ENCODE data around the gene SRRM2. TPM values are rescaled to one million over a fixed set of nuclear protein-coding genes. Genes with fewer than 3 reads are reported as not detected.

SRRM2 gene
- total and polyA plus RNA-seq, 9 of the 15 experiments (the other 6 are each of a cell fraction or from before 2014, with no cell fraction given) = 26.7 to 563 (median 81.1) TPM

- peak; percentile 32 for TF ChIP-seq ZNF146 (CRISPR knock-in tag; IDR thresholded peaks at IDR 0.05; ENCODE audit: unreplicated experiment)
- no peak for TF ChIP-seq ELK3 (CRISPR knock-in tag; IDR thresholded peaks at IDR 0.05)
- peak; percentile 60 for TF ChIP-seq HNRNPLL (IDR thresholded peaks at IDR 0.05; ENCODE audit: low read depth, low read length, poor library complexity, severe bottlenecking)
Observed at GRCh38 chr16:2715519-2715918, 36.9 kb upstream of the SRRM2 start (continued).

- POLR2A ChIA-PET = interaction anchor here (1.1 to 1.4 kb wide), 2 partner anchors 24 to 62 kb away, joined by 3 to 7 read pairs; no protein-coding TSS in a partner anchor
- WGBS (ENCODE audit: insufficient coverage, low coverage, missing lambda C conversion rate) = 22% methylated on average over 14 of the region's 17 CpGs
- Histone ChIP-seq H3K9me3 (replicated peaks; ENCODE audit: control insufficient read depth, insufficient read depth, low read depth, low read length) (no peaks in the 10 kb centered on the region), H3K4me3 (no peak overlapping the region; the same call in 1 of the 2 replicates), H3K4me1 (replicated peaks in 1 of 2; ENCODE audit: control insufficient read depth in 2 of 2, insufficient read depth in 2 of 2, low read length in 2 of 2) (peaks cover 0 to 75% of the 10 kb centered on the region in 2 experiments; a peak in 2 of 5 replicates), H3K79me2 (ENCODE audit: control insufficient read depth, insufficient read depth, low read length) (no peaks in the 10 kb centered on the region), H3K9me1 (ENCODE audit: control insufficient read depth, insufficient read depth, low read length) (no peaks in the 10 kb centered on the region), H3K36me3 (ENCODE audit: control insufficient read depth, insufficient read depth, low read length) (no peaks in the 10 kb centered on the region), H3K4me2 (ENCODE audit: insufficient read depth, low read length) (no peak overlapping the region), H2AFZ (ENCODE audit: low read depth, low read length) (no peak overlapping the region), H3K27me3 (ENCODE audit: control insufficient read depth in 2 of 2, insufficient read depth in 2 of 2, low read length in 2 of 2) (peaks cover 19 to 35% of the 10 kb centered on the region in 2 experiments; a peak in 4 of 5 replicates), H3K27ac (ENCODE audit: extremely low read depth, low read depth, low read length) (no peak overlapping the region), H3K9ac (ENCODE audit: insufficient read depth in 1 of 2, low read depth in 2 of 2, low read length in 2 of 2) (0 out of 4 replicates have a peak overlapping the region, but pooled peaks of 1 of the 2 experiments have one; percentile 43), H4K20me1 (replicated peaks; ENCODE audit: control insufficient read depth, insufficient read depth, low read length) (peaks cover 4% of the 10 kb centered on the region; the same call in 1 of the 2 replicates)
- intact Hi-C loops (cut with micrococcal nuclease) (no loop called here), in situ Hi-C loops (cut with MboI) (no loop called here)
- FAIRE-seq (no peak), DNase-seq (ENCODE audit: extremely low read depth in 1 of 4, low spot score in 3 of 4) (no peak), ATAC-seq (no peak)
- TF ChIP-seq ZNF445 (CRISPR knock-in tag; IDR thresholded peaks at IDR 0.05; ENCODE audit: low read depth) (no peak), POLR2G (IDR thresholded peaks at IDR 0.05; ENCODE audit: low read depth, low read length) (0 out of 2 replicates have a peak, but pooled peaks have one; percentile 11), EZH2 (IDR thresholded peaks at IDR 0.05; ENCODE audit: borderline replicate concordance, low read depth, low read length) (no peak), ZNF561 (CRISPR knock-in tag; conservative IDR thresholded peaks at IDR 0.05) (no peak), SRSF9 (IDR thresholded peaks at IDR 0.05; ENCODE audit: borderline replicate concordance, low read depth, low read length) (no peak), ZNF785 (CRISPR knock-in tag; IDR thresholded peaks at IDR 0.05) (no peak)
- CTCF ChIA-PET (ENCODE audit: low intra/inter-chr PET ratio) = no interaction called here
- no TSS peak for BruUV-seq (replicated peaks)
Observed at GRCh38 chr16:2715966-2716885, 36.2 kb upstream of the SRRM2 start.
